ENCODE results near the gene XKR7.

DNA sequence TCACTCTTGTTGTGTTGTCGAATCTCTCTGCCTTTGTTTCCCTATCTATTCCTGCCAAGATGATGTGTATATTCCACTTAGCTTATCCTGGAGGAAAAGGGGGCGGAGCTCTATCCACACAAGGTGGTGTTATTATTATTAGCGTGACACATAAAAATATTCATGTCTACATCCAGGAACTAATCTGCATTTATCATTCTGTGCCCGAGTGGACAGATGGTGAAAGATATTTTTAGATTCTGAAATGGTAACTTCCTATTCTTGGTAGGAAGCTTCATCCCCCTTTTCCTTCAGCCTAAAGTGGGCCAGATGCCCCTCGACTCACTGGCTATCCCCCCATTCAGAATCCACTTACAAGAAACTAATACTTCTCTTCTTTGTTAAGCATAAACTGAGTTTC lies 2.0 kb downstream of the XKR7 start:
- TF ChIP-seq NFYB (IDR thresholded peaks at IDR 0.05; ENCODE audit: insufficient read depth, low read depth, low read length) (no peak), EZH2 (IDR thresholded peaks at IDR 0.05; ENCODE audit: borderline replicate concordance, control insufficient read depth, low read depth, low read length) (no peak), ZBTB40 (IDR thresholded peaks at IDR 0.05; ENCODE audit: borderline replicate concordance) (no peak), CHD1 (IDR thresholded peaks at IDR 0.05; ENCODE audit: low read depth, low read length) (no peak), JUND (IDR thresholded peaks at IDR 0.05; ENCODE audit: low read depth, low read length) (no peak), POLR2A (IDR thresholded peaks at IDR 0.05; ENCODE audit: low read depth, low read length) (no peak), YY1 (IDR thresholded peaks at IDR 0.05; ENCODE audit: low read depth, low read length) (no peak), ZNF24 (IDR thresholded peaks at IDR 0.05) (no peak)

All from GM12878 (cell line).